Endothelial cell of umbilical vein (primary cell): ENCODE data around the gene CFAP300. TPM values are rescaled to one million over a fixed set of nuclear protein-coding genes. Genes with fewer than 3 reads are reported as not detected.

Source experiments
- BruUV-seq: library from RNA; stranded (reverse); fragments of 400-500 nt; replicated peaks from 2 replicates; lab custom pipeline; 2021; lab: Mats Ljungman, UMichigan
- CTCF ChIA-PET: fragments of 300-600, 350-600 bp; sonication (Branson Sonifier 250); formaldehyde crosslinking; loops from one replicate; lab custom pipeline; 2021; ENCODE audit warnings: antibody characterized with exemption, inconsistent platforms; lab: Charles Lee
- POLR2A ChIA-PET: fragments of 300-600, 350-600 bp; sonication (Branson Sonifier 250); formaldehyde crosslinking; loops from one replicate; lab custom pipeline; 2021; ENCODE audit warnings: antibody characterized with exemption, inconsistent platforms; lab: Charles Lee
- DNase-seq: peaks from one replicate; pipeline ENCODE4 v3.0.0-alpha.2; 2011; ENCODE audit warnings: low read depth, low spot score
- FAIRE-seq: peaks from 2 replicates; lab custom pipeline; 2011; peaks lifted over from hg19 to GRCh38; lab: Jason Lieb, UNC
- H2AFZ ChIP-seq: 2 replicates; pipeline ENCODE4 v1.6.0; 2012; ENCODE audit warnings: low read depth, low read length, control low read depth, inconsistent platforms
- H3K27ac ChIP-seq: 2 replicates; pipeline ENCODE4 v1.5.1; 2011; ENCODE audit warnings: low read depth, mild to moderate bottlenecking, control low read depth, low read length, moderate library complexity; ENCODE audit not compliant: insufficient read depth
- H3K27me3 ChIP-seq, 2 experiments: 2 replicates each; pipeline versions ENCODE4 v1.6.0 to v1.6.1; 2011; ENCODE audit warnings: low read length in 2 of 2, mixed read lengths in 1 of 2; ENCODE audit not compliant: control insufficient read depth in 2 of 2, insufficient read depth in 2 of 2
- H3K36me3 ChIP-seq, 2 experiments: 2 replicates in 1 of 2; 3 replicates in 1 of 2; pipeline ENCODE4 v1.5.1; 2011; ENCODE audit warnings: low read length in 2 of 2, mild to moderate bottlenecking in 1 of 2, moderate library complexity in 1 of 2; ENCODE audit not compliant: control insufficient read depth in 2 of 2, insufficient read depth in 2 of 2; ENCODE audit errors: extremely low read depth in 1 of 2
- H3K4me1 ChIP-seq: 3 replicates; pipeline ENCODE4 v1.5.1; 2011; ENCODE audit warnings: mild to moderate bottlenecking, low read length; ENCODE audit not compliant: control insufficient read depth, insufficient read depth; ENCODE audit errors: extremely low read depth
- H3K4me2 ChIP-seq: 2 replicates; pipeline ENCODE4 v1.6.1; 2011; ENCODE audit warnings: low read length, control low read depth, mixed read lengths; ENCODE audit not compliant: insufficient read depth
- H3K4me3 ChIP-seq, 3 experiments: fragments of 200-600 bp in 1 of 3; sonication (generic), shearing (Covaris generic) in 1 of 3; replicated peaks in 1 of 3; 2 replicates each; pipeline ENCODE4 v1.5.1; 2011 to 2016; ENCODE audit warnings: control low read depth in 3 of 3, low read length in 3 of 3, mild to moderate bottlenecking in 2 of 3, inconsistent platforms in 1 of 3, low read depth in 1 of 3, moderate library complexity in 1 of 3; ENCODE audit not compliant: insufficient read depth in 1 of 3
- H3K79me2 ChIP-seq: 2 replicates; pipeline ENCODE4 v1.6.0; 2012; ENCODE audit warnings: low read length, inconsistent platforms; ENCODE audit not compliant: control insufficient read depth, insufficient read depth
- H3K9ac ChIP-seq: replicated peaks from 2 replicates; pipeline ENCODE3; 2011; ENCODE audit warnings: low read length, control low read depth; ENCODE audit not compliant: insufficient read depth; ENCODE audit errors: extremely low read depth
- H3K9me1 ChIP-seq: replicated peaks from 3 replicates; pipeline ENCODE4 v1.6.0; 2011; ENCODE audit warnings: mild to moderate bottlenecking, low read length; ENCODE audit not compliant: control insufficient read depth, insufficient read depth; ENCODE audit errors: extremely low read depth
- H3K9me3 ChIP-seq: replicated peaks from 2 replicates; pipeline ENCODE4 v1.5.1; 2012; ENCODE audit warnings: low read length, inconsistent platforms; ENCODE audit not compliant: control insufficient read depth, insufficient read depth
- H4K20me1 ChIP-seq: replicated peaks from 2 replicates; pipeline ENCODE3; 2011; ENCODE audit warnings: mild to moderate bottlenecking, low read length; ENCODE audit not compliant: control insufficient read depth, insufficient read depth; ENCODE audit errors: extremely low read depth
- EZH2 ChIP-seq: IDR thresholded peaks from 2 replicates; pipeline ENCODE4 v1.6.1; 2012; ENCODE audit warnings: borderline replicate concordance, low read depth, mild to moderate bottlenecking, moderate library complexity, low read length, inconsistent platforms; ENCODE audit not compliant: severe bottlenecking
- FOS ChIP-seq: IDR thresholded peaks from 2 replicates; pipeline ENCODE4 v1.6.1; 2011; ENCODE audit warnings: mild to moderate bottlenecking, low read length, moderate library complexity, borderline replicate concordance; ENCODE audit not compliant: insufficient read depth
- GATA2 ChIP-seq: IDR thresholded peaks from 2 replicates; pipeline ENCODE4 v1.7.0; 2011; ENCODE audit warnings: low read depth, mild to moderate bottlenecking, moderate library complexity, mixed read lengths, low read length; ENCODE audit not compliant: insufficient read length, insufficient read depth
- JUN ChIP-seq: IDR thresholded peaks from 2 replicates; pipeline ENCODE4 v1.6.1; 2011; ENCODE audit warnings: borderline replicate concordance, low read depth; ENCODE audit not compliant: insufficient read length, insufficient read depth
- MYC ChIP-seq: IDR thresholded peaks from one replicate; pipeline ENCODE4 v1.6.1; 2011; ENCODE audit warnings: mild to moderate bottlenecking, low read depth, low read length
- POLR2A ChIP-seq: IDR thresholded peaks from 2 replicates; pipeline ENCODE4 v1.6.1; 2012; ENCODE audit warnings: low read depth, mild to moderate bottlenecking, control low read depth, low read length
- POLR2AphosphoS5 ChIP-seq: IDR thresholded peaks from 2 replicates; pipeline ENCODE4 v1.6.1; 2012; ENCODE audit warnings: low read depth, mild to moderate bottlenecking, control low read depth, low read length, moderate library complexity; ENCODE audit not compliant: insufficient read depth
- dilution Hi-C: fragments of 300-500 bp; cut with MboI; formaldehyde crosslinking; loops from one replicate; pipeline ENCODE4 v1.15.0; 2019; ENCODE audit warnings: low sequenced_read_pairs; ENCODE audit not compliant: extremely low pct_ligation_motif_present
- intact Hi-C: fragments of 100-400 bp; cut with micrococcal nuclease; formaldehyde crosslinking; loops from one replicate; pipeline ENCODE4 v1.10.0; 2022
- polyA plus RNA-seq, 4 experiments: library from polyadenylated mRNA; depleted of rRNA in 3 of 4; stranded (reverse) in 3 of 4; unstranded in 1 of 4; fragments of >200 nt; gene quantifications; 2 replicates each; pipeline versions ENCODE4 v1.2.1 to v1.2.3, GENCODE V29; 2011 to 2012; ENCODE audit warnings: missing spikeins in 1 of 4
- total RNA-seq: library from RNA; stranded (reverse); gene quantifications from 2 replicates; pipeline ENCODE4 v1.2.3, GENCODE V29; 2021
- TF ChIP-seq, protein P1 (sequence below), 2 donors: IDR thresholded peaks; 1 replicate in 1 of 2; 2 replicates in 1 of 2; pipeline ENCODE4 v1.5.1; 2011; ENCODE audit warnings: low read length in 2 of 2, mild to moderate bottlenecking in 2 of 2, moderate library complexity in 2 of 2, control low read depth in 1 of 2, inconsistent platforms in 1 of 2, low read depth in 1 of 2; ENCODE audit not compliant: insufficient read depth in 1 of 2; ENCODE audit errors: extremely low read depth in 1 of 2
- TF ChIP-seq, protein P2 (sequence below): IDR thresholded peaks from 2 replicates; pipeline ENCODE4 v1.6.1; 2011; ENCODE audit not compliant: insufficient read depth, insufficient read length

CFAP300 gene
- total and polyA plus RNA-seq, 2 donors (not counting 3 experiments of a cell fraction or from before 2014, with no cell fraction given): 0.07 TPM; not detected in 1

DNA sequence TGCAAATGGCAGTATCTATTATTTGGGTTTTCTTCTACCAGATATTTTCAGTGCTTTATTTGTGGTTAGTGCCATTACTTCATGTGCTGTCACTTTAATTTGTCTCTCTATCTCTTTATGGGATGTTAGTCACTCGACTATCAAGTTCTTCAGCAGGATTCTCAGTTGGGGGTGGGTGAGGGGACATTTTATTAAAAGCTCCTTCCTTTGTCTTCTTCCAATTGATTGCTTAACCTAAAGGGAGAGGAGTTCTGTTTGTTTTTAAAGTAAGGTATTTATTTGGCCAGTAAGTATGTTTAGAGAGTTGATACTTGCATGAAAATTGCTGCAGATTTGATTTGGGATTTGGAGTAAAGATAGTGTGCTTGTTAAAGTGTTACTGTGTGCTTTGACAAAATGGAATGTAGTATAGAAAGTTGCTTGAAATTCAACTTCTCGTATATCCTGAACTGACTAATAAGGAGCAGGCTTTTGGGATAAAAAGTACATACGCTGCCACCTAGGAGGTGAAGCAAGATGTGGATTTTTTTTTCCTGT, 73.3 kb downstream of the CFAP300 start:
- CTCF ChIA-PET: no interaction called here
- intact Hi-C loops (no loop called here), dilution Hi-C loops (no loop called here)
- no peak overlapping the region for H2AFZ ChIP-seq
- TF ChIP-seq GATA2 (no peak), MYC (no peak), JUN (no peak), POLR2A (no peak), POLR2AphosphoS5 (no peak), FOS (no peak), EZH2 (no peak)
- TF ChIP-seq, protein P1, sequence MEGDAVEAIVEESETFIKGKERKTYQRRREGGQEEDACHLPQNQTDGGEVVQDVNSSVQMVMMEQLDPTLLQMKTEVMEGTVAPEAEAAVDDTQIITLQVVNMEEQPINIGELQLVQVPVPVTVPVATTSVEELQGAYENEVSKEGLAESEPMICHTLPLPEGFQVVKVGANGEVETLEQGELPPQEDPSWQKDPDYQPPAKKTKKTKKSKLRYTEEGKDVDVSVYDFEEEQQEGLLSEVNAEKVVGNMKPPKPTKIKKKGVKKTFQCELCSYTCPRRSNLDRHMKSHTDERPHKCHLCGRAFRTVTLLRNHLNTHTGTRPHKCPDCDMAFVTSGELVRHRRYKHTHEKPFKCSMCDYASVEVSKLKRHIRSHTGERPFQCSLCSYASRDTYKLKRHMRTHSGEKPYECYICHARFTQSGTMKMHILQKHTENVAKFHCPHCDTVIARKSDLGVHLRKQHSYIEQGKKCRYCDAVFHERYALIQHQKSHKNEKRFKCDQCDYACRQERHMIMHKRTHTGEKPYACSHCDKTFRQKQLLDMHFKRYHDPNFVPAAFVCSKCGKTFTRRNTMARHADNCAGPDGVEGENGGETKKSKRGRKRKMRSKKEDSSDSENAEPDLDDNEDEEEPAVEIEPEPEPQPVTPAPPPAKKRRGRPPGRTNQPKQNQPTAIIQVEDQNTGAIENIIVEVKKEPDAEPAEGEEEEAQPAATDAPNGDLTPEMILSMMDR (IDR thresholded peaks at IDR 0.05; ENCODE audit: extremely low read depth in 1 of 2, insufficient read depth in 1 of 2, low read depth in 1 of 2, low read length in 2 of 2): no peak
- TF ChIP-seq, protein P2, sequence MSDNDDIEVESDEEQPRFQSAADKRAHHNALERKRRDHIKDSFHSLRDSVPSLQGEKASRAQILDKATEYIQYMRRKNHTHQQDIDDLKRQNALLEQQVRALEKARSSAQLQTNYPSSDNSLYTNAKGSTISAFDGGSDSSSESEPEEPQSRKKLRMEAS: no peak
- peaks cover 6 to 32% of the 10 kb centered on the region in 2 experiments for H3K27me3 ChIP-seq
- no peak for FAIRE-seq
- H4K20me1 ChIP-seq: peaks cover 40% of the 10 kb centered on the region
- H3K9me3 ChIP-seq: no peaks in the 10 kb centered on the region
- no peak overlapping the region for H3K4me2 ChIP-seq
- H3K36me3 ChIP-seq: peaks cover 0 to 2% of the 10 kb centered on the region in 2 experiments
- no peak overlapping the region for H3K4me3 ChIP-seq
- no peak for DNase-seq
- peaks cover 8% of the 10 kb centered on the region for H3K4me1 ChIP-seq
- POLR2A ChIA-PET: no interaction called here
- BruUV-seq: no TSS peak
- no peaks in the 10 kb centered on the region for H3K9me1 ChIP-seq
- H3K79me2 ChIP-seq: no peaks in the 10 kb centered on the region
- H3K9ac ChIP-seq: no peak overlapping the region
- no peak overlapping the region for H3K27ac ChIP-seq
